ENCODE results near the gene OAS3. TPM values are rescaled to one million over a fixed set of nuclear protein-coding genes. Genes with fewer than 3 reads are reported as not detected.
"Not testable (repeated sequence)": the region's sequence is repeated elsewhere in the genome, so short reads cannot be mapped to it uniquely, and the experiment has no call there.

Gene OAS3
- total RNA-seq, 1 experiment from 2014 or later, result 25.5 TPM

DNA sequence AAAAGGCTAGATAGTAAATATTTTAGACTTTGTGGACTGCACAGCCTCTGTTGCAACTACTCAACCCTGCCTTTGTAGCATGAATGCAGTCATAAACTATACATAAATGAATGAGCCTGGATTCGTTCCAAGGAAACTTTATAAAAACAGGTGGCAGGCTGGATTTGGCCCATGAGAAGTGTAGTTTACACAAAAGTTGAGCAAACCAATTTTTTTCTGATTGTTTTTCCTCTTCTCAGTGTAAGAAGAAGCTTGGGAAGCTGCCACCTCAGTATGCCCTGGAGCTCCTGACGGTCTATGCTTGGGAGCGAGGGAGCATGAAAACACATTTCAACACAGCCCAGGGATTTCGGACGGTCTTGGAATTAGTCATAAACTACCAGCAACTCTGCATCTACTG is 22.0 kb upstream of the OAS3 start:
- Histone ChIP-seq H3K9me3 (ENCODE audit: low read length) (peaks cover 10% of the 10 kb centered on the region), H3K27me3 (ENCODE audit: low read length) (no peaks in the 10 kb centered on the region), H3K27ac (ENCODE audit: low read length) (no peak overlapping the region), H3K9ac (ENCODE audit: low read length) (no peak overlapping the region), H4K20me1 (ENCODE audit: low read length) (no peaks in the 10 kb centered on the region), H3K4me1 (ENCODE audit: insufficient read depth, low read length) (peaks cover 5% of the 10 kb centered on the region; the same call in 1 of the 2 replicates), H3K36me3 (ENCODE audit: low read depth, low read length) (no peaks in the 10 kb centered on the region), H2AFZ (ENCODE audit: low read length) (no peak overlapping the region), H3K9me2 (replicated peaks; ENCODE audit: low read length) (no peaks in the 10 kb centered on the region), H3F3A (ENCODE audit: low read length, unreplicated experiment) (no peaks in the 10 kb centered on the region), H3K4me2 (ENCODE audit: low read length) (peak overlapping the region; percentile 9), H3K4me3 (ENCODE audit: low read length) (no peak overlapping the region), H3K79me2 (ENCODE audit: low read length) (no peaks in the 10 kb centered on the region)
- ATAC-seq (peak; percentile 85), DNase-seq (peak; percentile 80)
- intact Hi-C loops (cut with micrococcal nuclease), result no loop called here
- ChIA-PET CTCF (no interaction called here), POLR2A (ENCODE audit: unreplicated experiment) (no interaction called here)
- no peak for TF ChIP-seq EZH2phosphoT487 (IDR thresholded peaks at IDR 0.05; ENCODE audit: borderline replicate concordance, low read length)
- no peak for TF ChIP-seq EZH2 (IDR thresholded peaks at IDR 0.05; ENCODE audit: low read length, unreplicated experiment)
- TF ChIP-seq CTCF (conservative IDR thresholded peaks at IDR 0.05; ENCODE audit: low read depth, low read length), result no peak
- no TSS peak for BruUV-seq (replicated peaks)

GRCh38 chr12:112919121-112919520 is 19.2 kb upstream of the OAS3 start:
- Histone ChIP-seq H3K4me3 (ENCODE audit: low read length) (no peak overlapping the region), H3K36me3 (ENCODE audit: low read depth, low read length) (no peaks in the 10 kb centered on the region), H3K27ac (ENCODE audit: low read length) (no peak overlapping the region), H3K4me1 (ENCODE audit: insufficient read depth, low read length) (peaks cover 5% of the 10 kb centered on the region; the same call in 1 of the 2 replicates), H3K9ac (ENCODE audit: low read length) (no peak overlapping the region), H2AFZ (ENCODE audit: low read length) (no peak overlapping the region), H3K79me2 (ENCODE audit: low read length) (no peaks in the 10 kb centered on the region), H3K4me2 (ENCODE audit: low read length) (no peak overlapping the region), H3K9me2 (replicated peaks; ENCODE audit: low read length) (no peaks in the 10 kb centered on the region), H3K27me3 (ENCODE audit: low read length) (no peaks in the 10 kb centered on the region), H4K20me1 (ENCODE audit: low read length) (no peaks in the 10 kb centered on the region), H3F3A (ENCODE audit: low read length, unreplicated experiment) (no peaks in the 10 kb centered on the region), H3K9me3 (ENCODE audit: low read length) (no peaks in the 10 kb centered on the region)
- POLR2A ChIA-PET (ENCODE audit: unreplicated experiment), result no interaction called here
- no peak for ATAC-seq
- TF ChIP-seq EZH2 (IDR thresholded peaks at IDR 0.05; ENCODE audit: low read length, unreplicated experiment), result no peak
- no peak for TF ChIP-seq EZH2phosphoT487 (IDR thresholded peaks at IDR 0.05; ENCODE audit: borderline replicate concordance, low read length)
- no peak for TF ChIP-seq CTCF (conservative IDR thresholded peaks at IDR 0.05; ENCODE audit: low read depth, low read length)
- no peak for DNase-seq
- CTCF ChIA-PET, result no interaction called here
- intact Hi-C loops (cut with micrococcal nuclease), result no loop called here
- BruUV-seq (replicated peaks), result no TSS peak

DNA sequence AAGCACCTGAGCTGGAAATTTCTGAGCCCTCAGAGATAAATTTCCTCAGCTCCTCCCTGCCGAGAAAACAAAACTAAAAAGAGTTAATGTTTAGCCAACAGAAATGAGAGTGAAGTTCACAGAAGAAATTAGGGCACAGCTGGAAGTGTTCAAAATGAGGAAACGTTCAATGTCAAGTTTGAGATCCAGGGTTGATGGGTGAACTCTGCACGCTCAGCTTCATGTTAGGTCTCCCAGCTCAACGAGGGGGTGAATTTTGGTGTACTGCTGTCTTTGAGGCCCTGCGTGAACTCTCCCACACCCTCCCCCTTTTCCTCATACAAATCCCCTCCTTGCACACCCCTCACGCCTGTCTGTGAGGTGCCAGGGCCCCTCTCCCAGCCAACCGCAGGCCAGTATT is 13.3 kb upstream of the OAS3 start:
- Histone ChIP-seq H3F3A (ENCODE audit: low read length, unreplicated experiment) (no peaks in the 10 kb centered on the region), H2AFZ (ENCODE audit: low read length) (no peak overlapping the region), H3K9me2 (replicated peaks; ENCODE audit: low read length) (no peaks in the 10 kb centered on the region), H3K27ac (ENCODE audit: low read length) (no peak overlapping the region), H3K36me3 (ENCODE audit: low read depth, low read length) (no peaks in the 10 kb centered on the region), H3K79me2 (ENCODE audit: low read length) (no peaks in the 10 kb centered on the region), H3K9ac (ENCODE audit: low read length) (no peak overlapping the region), H3K4me3 (ENCODE audit: low read length) (no peak overlapping the region), H3K27me3 (ENCODE audit: low read length) (no peaks in the 10 kb centered on the region), H3K4me1 (ENCODE audit: insufficient read depth, low read length) (no peaks in the 10 kb centered on the region), H3K9me3 (ENCODE audit: low read length) (0 out of 2 replicates have a peak, but pooled peaks cover 4% of the 10 kb centered on the region), H4K20me1 (ENCODE audit: low read length) (no peaks in the 10 kb centered on the region), H3K4me2 (ENCODE audit: low read length) (no peak overlapping the region)
- POLR2A ChIA-PET (ENCODE audit: unreplicated experiment), result no interaction called here
- DNase-seq, result no peak
- TF ChIP-seq CTCF (conservative IDR thresholded peaks at IDR 0.05; ENCODE audit: low read depth, low read length) (no peak), EZH2phosphoT487 (IDR thresholded peaks at IDR 0.05; ENCODE audit: borderline replicate concordance, low read length) (no peak), EZH2 (IDR thresholded peaks at IDR 0.05; ENCODE audit: low read length, unreplicated experiment) (no peak)
- intact Hi-C loops (cut with micrococcal nuclease), result no loop called here
- BruUV-seq (replicated peaks), result no TSS peak
- no peak for ATAC-seq
- CTCF ChIA-PET, result no interaction called here

- H3F3A ChIP-seq (ENCODE audit: low read length, unreplicated experiment); H3K4me3 ChIP-seq (ENCODE audit: low read length); H3K4me2 ChIP-seq (ENCODE audit: low read length); H3K27me3 ChIP-seq (ENCODE audit: low read length); H2AFZ ChIP-seq (ENCODE audit: low read length); H3K79me2 ChIP-seq (ENCODE audit: low read length); ATAC-seq; H3K36me3 ChIP-seq (ENCODE audit: low read depth, low read length); DNase-seq; CTCF ChIA-PET; BruUV-seq (replicated peaks); H4K20me1 ChIP-seq (ENCODE audit: low read length); POLR2A ChIA-PET (ENCODE audit: unreplicated experiment); H3K4me1 ChIP-seq (ENCODE audit: insufficient read depth, low read length); H3K9me2 ChIP-seq (replicated peaks; ENCODE audit: low read length); H3K27ac ChIP-seq (ENCODE audit: low read length); H3K9me3 ChIP-seq (ENCODE audit: low read length); intact Hi-C loops (cut with micrococcal nuclease); H3K9ac ChIP-seq (ENCODE audit: low read length): not testable (repeated sequence)
Observed at GRCh38 chr12:112926416-112927033, 11.7 kb upstream of the OAS3 start.
